ENCODE measurements around the gene AGBL4.
"Not testable (repeated sequence)": the region's sequence is repeated elsewhere in the genome, so short reads cannot be mapped to it uniquely, and the experiment has no call there.

AGBL4 gene

GRCh38 chr1:49340576-49340975 lies 683.2 kb downstream of the AGBL4 start:
- DNase-seq (ENCODE audit: low spot score) = no peak
- TF ChIP-seq CTCF (IDR thresholded peaks at IDR 0.05; ENCODE audit: extremely low read depth, missing control alignments) = no peak

GRCh38 chr1:49339043-49339442 lies 684.7 kb downstream of the AGBL4 start:
- no peak for DNase-seq (ENCODE audit: low spot score)
- TF ChIP-seq CTCF (IDR thresholded peaks at IDR 0.05; ENCODE audit: extremely low read depth, missing control alignments) = no peak

GRCh38 chr1:49337251-49337650 lies 686.5 kb downstream of the AGBL4 start:
- TF ChIP-seq CTCF (IDR thresholded peaks at IDR 0.05; ENCODE audit: extremely low read depth, missing control alignments) = no peak

GRCh38 chr1:49333906-49334305 lies 689.8 kb downstream of the AGBL4 start:
- TF ChIP-seq CTCF (IDR thresholded peaks at IDR 0.05; ENCODE audit: extremely low read depth, missing control alignments) = no peak
- no peak for DNase-seq (ENCODE audit: low spot score)

More at GRCh38 chr1:49337251-49337650, 686.5 kb downstream of the AGBL4 start:
- no peak for DNase-seq (ENCODE audit: low spot score)

- no peak for DNase-seq (ENCODE audit: low spot score)
- no peak for TF ChIP-seq CTCF (IDR thresholded peaks at IDR 0.05; ENCODE audit: extremely low read depth, missing control alignments)
Measured at GRCh38 chr1:49331066-49331852, 692.5 kb downstream of the AGBL4 start.

- DNase-seq (ENCODE audit: low spot score) = no peak
- no peak for TF ChIP-seq CTCF (IDR thresholded peaks at IDR 0.05; ENCODE audit: extremely low read depth, missing control alignments)
Measured at GRCh38 chr1:49323925-49324540, 699.7 kb downstream of the AGBL4 start.

- DNase-seq (ENCODE audit: low spot score) = not testable (repeated sequence)
Measured at GRCh38 chr1:49320493-49320892, 703.3 kb downstream of the AGBL4 start.

All from GM20000 (cell line).